DOHH2 (cell line): ENCODE data around the gene INSR.

Source experiments
- H3F3A ChIP-seq: fragments of 200-600 bp; sonication (generic), shearing (Covaris generic); 2 replicates; pipeline ENCODE4 v1.6.0; 2016; ENCODE audit warnings: antibody characterized with exemption, mild to moderate bottlenecking; ENCODE audit not compliant: control insufficient read depth, insufficient read depth
- H3K27ac ChIP-seq: fragments of 200-600 bp; sonication (generic); 2 replicates; pipeline ENCODE4 v1.5.1; 2014; ENCODE audit warnings: low read depth, mild to moderate bottlenecking, low read length, moderate library complexity
- H3K27me3 ChIP-seq: fragments of 200-600 bp; sonication (generic); 2 replicates; pipeline ENCODE4 v1.6.1; 2014; ENCODE audit warnings: mild to moderate bottlenecking, low read length, mixed read lengths; ENCODE audit not compliant: control insufficient read depth
- H3K36me3 ChIP-seq: fragments of 200-600 bp; sonication (generic); 2 replicates; pipeline ENCODE4 v1.6.1; 2014; ENCODE audit warnings: mild to moderate bottlenecking, low read length, moderate library complexity, mixed read lengths; ENCODE audit not compliant: control insufficient read depth
- H3K4me1 ChIP-seq: fragments of 200-600 bp; sonication (generic); 2 replicates; pipeline ENCODE4 v1.6.1; 2014; ENCODE audit warnings: mild to moderate bottlenecking, low read length, mixed read lengths; ENCODE audit not compliant: control insufficient read depth
- H3K4me2 ChIP-seq: fragments of 200-600 bp; sonication (generic); 2 replicates; pipeline ENCODE4 v1.6.0; 2014; ENCODE audit warnings: mild to moderate bottlenecking, low read length, moderate library complexity
- H3K4me3 ChIP-seq: fragments of 200-600 bp; sonication (generic); 2 replicates; pipeline ENCODE4 v1.5.1; 2014; ENCODE audit warnings: mild to moderate bottlenecking, low read length, mixed read lengths
- H3K79me2 ChIP-seq: fragments of 200-600 bp; sonication (generic); 2 replicates; pipeline ENCODE4 v1.6.1; 2014; ENCODE audit warnings: mild to moderate bottlenecking, low read length, mixed read lengths; ENCODE audit not compliant: control insufficient read depth
- H3K9me2 ChIP-seq: fragments of 200-600 bp; sonication (generic); replicated peaks from 2 replicates; pipeline ENCODE4 v1.6.1; 2014; ENCODE audit warnings: mild to moderate bottlenecking, low read length, mixed read lengths; ENCODE audit not compliant: control insufficient read depth
- H3K9me3 ChIP-seq: fragments of 200-600 bp; sonication (generic); 2 replicates; pipeline ENCODE4 v1.6.1; 2014; ENCODE audit warnings: antibody characterized with exemption, low read length, mixed read lengths; ENCODE audit not compliant: control insufficient read depth, insufficient read depth
- H4K20me1 ChIP-seq: fragments of 200-600 bp; sonication (generic); 2 replicates; pipeline ENCODE4 v1.6.0; 2014; ENCODE audit warnings: low read depth, mild to moderate bottlenecking, antibody characterized with exemption, low read length, moderate library complexity; ENCODE audit not compliant: control insufficient read depth, insufficient read depth
- CTCF ChIP-seq: fragments of 200-600 bp; sonication (generic); IDR thresholded peaks from one replicate; pipeline ENCODE4 v1.5.1; 2014; ENCODE audit warnings: antibody characterized with exemption, mild to moderate bottlenecking, low read depth, low read length; ENCODE audit not compliant: poor library complexity, severe bottlenecking
- EZH2phosphoT487 ChIP-seq: fragments of 200-600 bp; sonication (generic); IDR thresholded peaks from 2 replicates; pipeline ENCODE4 v1.6.1; 2017; ENCODE audit warnings: borderline replicate concordance, mild to moderate bottlenecking, antibody characterized with exemption, low read length, moderate library complexity, mixed read lengths

Gene INSR

GRCh38 chr19:7293762-7294557 lies at the start of gene INSR:
INSR (minus strand) TSS chr19:7294414; CDS start chr19:7293891, 523 bp downstream.
- Histone ChIP-seq H3F3A (peaks cover 15% of the 10 kb centered on the region), H3K4me1 (peaks cover 50% of the 10 kb centered on the region), H3K9me3 (no peaks in the 10 kb centered on the region), H3K79me2 (peaks cover 20% of the 10 kb centered on the region), H3K27ac (peak within 1 kb of the TSS; percentile 11; the same call in 1 of the 2 replicates), H4K20me1 (peaks cover 5% of the 10 kb centered on the region; the same call in 1 of the 2 replicates), H3K27me3 (peaks cover 11% of the 10 kb centered on the region), H3K4me3 (peak within 1 kb of the TSS; percentile 79), H3K9me2 (no peaks in the 10 kb centered on the region), H3K4me2 (peak within 1 kb of the TSS; percentile 86), H3K36me3 (no peaks in the 10 kb centered on the region)
- TF ChIP-seq EZH2phosphoT487: no peak
- no peak for TF ChIP-seq CTCF

GRCh38 chr19:7342143-7342542 lies 47.9 kb upstream of the INSR start:
- Histone ChIP-seq H3K9me3 (no peaks in the 10 kb centered on the region), H3F3A (peaks cover 57% of the 10 kb centered on the region), H3K36me3 (peaks cover under 1% of the 10 kb centered on the region), H3K4me1 (peaks cover 97% of the 10 kb centered on the region), H3K4me3 (no peak overlapping the region), H4K20me1 (no peaks in the 10 kb centered on the region), H3K79me2 (no peaks in the 10 kb centered on the region; the same call in 1 of the 2 replicates), H3K9me2 (no peaks in the 10 kb centered on the region), H3K4me2 (no peak overlapping the region), H3K27me3 (no peaks in the 10 kb centered on the region), H3K27ac (0 out of 2 replicates have a peak overlapping the region, but pooled peaks have one; percentile 24)
- no peak for TF ChIP-seq EZH2phosphoT487
- no peak for TF ChIP-seq CTCF

- H3K4me1 ChIP-seq: peaks cover 97% of the 10 kb centered on the region
- H3K9me3 ChIP-seq: no peaks in the 10 kb centered on the region
- peak overlapping the region; percentile 99 for H3K27ac ChIP-seq
Observed at GRCh38 chr19:7340959-7341837, 47.0 kb upstream of the INSR start.

More at GRCh38 chr19:7340959-7341837, 47.0 kb upstream of the INSR start:
- Histone ChIP-seq H3F3A (peaks cover 56% of the 10 kb centered on the region), H3K36me3 (peaks cover 4% of the 10 kb centered on the region; the same call in 1 of the 2 replicates), H3K4me2 (peak overlapping the region; percentile 69), H4K20me1 (no peaks in the 10 kb centered on the region), H3K9me2 (no peaks in the 10 kb centered on the region), H3K27me3 (no peaks in the 10 kb centered on the region), H3K4me3 (peak overlapping the region; percentile 48), H3K79me2 (no peaks in the 10 kb centered on the region)
- TF ChIP-seq CTCF: peak; percentile 91
- no peak for TF ChIP-seq EZH2phosphoT487
